Activated CD8-positive, alpha-beta memory T cell treated with anti-CD3 and anti-CD28 coated beads for 1 hour (primary cell): ENCODE data around the gene PRDX5.

Source experiments
- DNase-seq, 2 donors: peaks; one replicate each; pipeline ENCODE4 v3.0.0-alpha.2; 2020; ENCODE audit warnings: low read depth in 1 of 2; ENCODE audit errors: extremely low read depth in 1 of 2

PRDX5 gene

GRCh38 chr11:64289002-64289564 is 28.8 kb upstream of the PRDX5 start:
- no peak for DNase-seq

- no peak for DNase-seq
These were observed 27.3 kb upstream of the PRDX5 start for GRCh38 chr11:64290352-64291261.

GRCh38 chr11:64291262-64291751 is 26.6 kb upstream of the PRDX5 start, which contains the start of gene KCNK4:
KCNK4 (plus strand) TSS chr11:64291302; CDS start chr11:64293019, 1,717 bp downstream.
- no peak for DNase-seq

- no peak for DNase-seq
These were observed 26.0 kb upstream of the PRDX5 start for GRCh38 chr11:64291752-64292459.

- DNase-seq, result no peak
These were observed 25.3 kb upstream of the PRDX5 start for GRCh38 chr11:64292460-64293254.

GRCh38 chr11:64294774-64295173 is 23.1 kb upstream of the PRDX5 start:
- DNase-seq, result no peak

GRCh38 chr11:64295760-64296159 is 22.2 kb upstream of the PRDX5 start:
- DNase-seq, result no peak

- no peak for DNase-seq
These were observed 21.7 kb upstream of the PRDX5 start for GRCh38 chr11:64296236-64296635.

GRCh38 chr11:64296830-64297698 is 20.9 kb upstream of the PRDX5 start:
- DNase-seq, result no peak

- DNase-seq, result no peak
These were observed 20.1 kb upstream of the PRDX5 start for GRCh38 chr11:64297699-64298358.

- no peak for DNase-seq
These were observed 18.7 kb upstream of the PRDX5 start for GRCh38 chr11:64298966-64299846.

GRCh38 chr11:64299847-64300648 is 17.9 kb upstream of the PRDX5 start, which contains the start of gene CATSPERZ:
CATSPERZ (plus strand) TSS chr11:64300358; CDS start chr11:64300411, 53 bp downstream.
- no peak for DNase-seq

- DNase-seq, result no peak
These were observed 14.6 kb upstream of the PRDX5 start for GRCh38 chr11:64303109-64304031.

- DNase-seq, result no peak
These were observed 13.9 kb upstream of the PRDX5 start for GRCh38 chr11:64304032-64304315.

- DNase-seq, result peak; percentile 84 to 94
These were observed 13.4 kb upstream of the PRDX5 start for GRCh38 chr11:64304316-64305072.
